ENCODE measurements around the gene ACCS.
A peak's percentile ranks its signal among the peaks of the same experiment; 100 is the strongest.

The ACCS gene, protein sequence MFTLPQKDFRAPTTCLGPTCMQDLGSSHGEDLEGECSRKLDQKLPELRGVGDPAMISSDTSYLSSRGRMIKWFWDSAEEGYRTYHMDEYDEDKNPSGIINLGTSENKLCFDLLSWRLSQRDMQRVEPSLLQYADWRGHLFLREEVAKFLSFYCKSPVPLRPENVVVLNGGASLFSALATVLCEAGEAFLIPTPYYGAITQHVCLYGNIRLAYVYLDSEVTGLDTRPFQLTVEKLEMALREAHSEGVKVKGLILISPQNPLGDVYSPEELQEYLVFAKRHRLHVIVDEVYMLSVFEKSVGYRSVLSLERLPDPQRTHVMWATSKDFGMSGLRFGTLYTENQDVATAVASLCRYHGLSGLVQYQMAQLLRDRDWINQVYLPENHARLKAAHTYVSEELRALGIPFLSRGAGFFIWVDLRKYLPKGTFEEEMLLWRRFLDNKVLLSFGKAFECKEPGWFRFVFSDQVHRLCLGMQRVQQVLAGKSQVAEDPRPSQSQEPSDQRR

DNA sequence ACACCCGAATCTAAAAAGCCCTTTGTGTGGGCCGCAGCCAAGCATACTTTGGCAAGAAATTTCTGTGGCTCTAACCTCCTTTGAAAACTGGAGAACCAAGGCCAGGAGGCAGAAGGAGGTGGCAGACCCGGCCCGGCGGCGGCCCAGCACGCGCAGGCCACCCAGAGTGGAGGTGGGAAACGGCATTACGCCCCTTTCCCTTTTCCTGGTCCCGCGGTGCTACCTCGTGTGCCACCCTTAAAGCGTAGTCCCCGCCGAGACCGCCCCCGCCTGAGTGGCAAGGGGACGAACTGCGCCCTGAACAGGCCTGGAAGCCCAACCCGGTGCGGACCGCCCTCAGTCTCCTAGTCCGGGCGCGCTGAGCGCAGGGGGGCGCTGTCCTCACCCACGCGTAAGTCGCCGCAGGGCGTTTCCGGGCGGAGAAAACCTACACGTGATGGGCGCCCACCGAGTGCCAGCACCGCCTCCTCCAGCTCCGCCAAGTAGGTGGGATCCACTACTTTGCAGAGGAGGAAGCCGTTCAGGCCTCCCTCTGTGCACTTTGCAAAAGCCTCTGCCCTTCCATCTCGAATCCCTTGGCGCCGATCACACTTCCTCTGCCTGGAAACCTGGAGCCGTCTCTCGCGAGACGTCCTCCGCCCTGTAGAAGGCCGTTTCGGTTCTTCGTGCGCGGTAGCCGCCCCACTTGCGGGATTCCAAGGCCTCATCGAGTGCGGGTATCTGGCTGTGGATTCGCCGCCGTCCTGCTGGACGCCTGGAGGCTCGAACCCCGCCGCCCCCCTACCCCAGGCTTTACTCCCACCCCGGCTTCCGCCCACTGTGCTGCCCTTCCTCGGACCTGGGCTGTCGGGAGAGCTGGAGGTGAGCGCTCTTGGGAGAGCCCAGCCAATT is at the start of gene ACCS:
ACCS (plus strand) TSS at position 430 of the 891 bp plus-strand sequence. CDS start 1,358 bp downstream, outside the sequence.
- H3K27me3 ChIP-seq (ENCODE audit: control insufficient read depth in 5 of 5, insufficient read depth in 4 of 5, low read length in 5 of 5), result no peaks in the 10 kb centered on the region
- H3K9ac ChIP-seq (ENCODE audit: low read length in 5 of 5), result peak within 1 kb of the TSS; percentile 35 to 93 (median 83)
- peaks cover 0 to 23% (median 15%) of the 10 kb centered on the region in 5 donors for H3K4me1 ChIP-seq (ENCODE audit: control insufficient read depth in 5 of 5, insufficient read depth in 5 of 5, low read length in 5 of 5)
- H3K4me3 ChIP-seq (ENCODE audit: low read depth in 1 of 5, low read length in 5 of 5), result peak within 1 kb of the TSS; percentile 86 to 94 (median 91)
- H3K27ac ChIP-seq (ENCODE audit: low read depth, low read length), result peak within 1 kb of the TSS; percentile 94
- H3K9me3 ChIP-seq (ENCODE audit: control insufficient read depth in 5 of 5, low read length in 5 of 5), result no peaks in the 10 kb centered on the region
- H3K36me3 ChIP-seq (ENCODE audit: control insufficient read depth in 5 of 5, insufficient read depth in 5 of 5, low read length in 5 of 5), result peaks cover 0 to 19% (median 13%) of the 10 kb centered on the region in 5 donors

DNA sequence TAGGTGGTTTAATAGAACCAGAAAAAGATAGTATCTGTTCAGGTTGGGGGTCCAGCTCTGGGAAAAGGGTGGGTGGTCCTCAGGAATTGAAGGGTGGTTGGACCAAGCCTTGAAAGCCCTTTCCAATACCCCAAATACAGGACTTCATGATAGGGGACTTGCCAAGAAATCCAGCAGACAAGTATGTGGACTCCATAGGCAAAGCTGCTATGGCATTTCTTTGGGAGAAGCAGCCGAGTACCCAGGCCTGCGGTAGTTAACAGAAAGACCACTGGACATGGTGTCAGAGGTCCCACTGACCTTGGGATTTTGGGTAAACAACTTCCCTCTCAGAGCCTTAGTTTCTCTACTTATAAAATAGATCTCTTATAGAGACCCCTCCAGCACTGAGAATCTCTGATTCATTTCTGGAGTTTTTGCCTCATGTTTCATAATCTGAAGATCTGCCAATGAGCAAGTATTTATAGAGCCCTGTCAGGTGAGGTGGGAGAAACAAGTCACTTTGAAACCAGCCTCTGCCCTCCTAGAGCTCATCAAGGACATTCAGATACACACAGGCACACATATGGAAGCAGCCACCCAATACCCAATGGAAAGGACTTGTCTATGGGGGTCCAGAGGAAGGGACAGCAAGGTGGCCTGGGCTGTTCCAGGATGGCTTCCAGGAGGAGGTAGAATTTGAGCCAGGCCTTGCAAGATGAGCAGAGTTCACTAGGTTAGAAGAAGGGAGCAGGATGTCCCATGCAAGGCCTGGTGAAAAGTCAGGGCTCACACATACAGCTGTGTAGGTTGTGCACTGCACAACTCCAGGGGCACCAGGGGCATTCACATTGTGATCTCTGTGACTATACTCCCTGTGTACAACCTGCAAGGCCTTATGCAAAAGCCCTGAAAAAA is 49.3 kb upstream of the ACCS start:
- Histone ChIP-seq H3K27ac (ENCODE audit: low read depth, low read length) (no peak overlapping the region), H3K27me3 (ENCODE audit: control insufficient read depth in 5 of 5, insufficient read depth in 4 of 5, low read length in 5 of 5) (no peaks in the 10 kb centered on the region), H3K4me1 (ENCODE audit: control insufficient read depth in 5 of 5, insufficient read depth in 5 of 5, low read length in 5 of 5) (peaks cover 0 to 38% (median 33%) of the 10 kb centered on the region in 5 donors), H3K4me3 (ENCODE audit: low read depth in 1 of 5, low read length in 5 of 5) (no peak overlapping the region), H3K9ac (ENCODE audit: low read length in 5 of 5) (no peak overlapping the region), H3K36me3 (ENCODE audit: control insufficient read depth in 5 of 5, insufficient read depth in 5 of 5, low read length in 5 of 5) (no peaks in the 10 kb centered on the region), H3K9me3 (ENCODE audit: control insufficient read depth in 5 of 5, low read length in 5 of 5) (peaks cover 0 to 2% (median 0%) of the 10 kb centered on the region in 5 donors)

DNA sequence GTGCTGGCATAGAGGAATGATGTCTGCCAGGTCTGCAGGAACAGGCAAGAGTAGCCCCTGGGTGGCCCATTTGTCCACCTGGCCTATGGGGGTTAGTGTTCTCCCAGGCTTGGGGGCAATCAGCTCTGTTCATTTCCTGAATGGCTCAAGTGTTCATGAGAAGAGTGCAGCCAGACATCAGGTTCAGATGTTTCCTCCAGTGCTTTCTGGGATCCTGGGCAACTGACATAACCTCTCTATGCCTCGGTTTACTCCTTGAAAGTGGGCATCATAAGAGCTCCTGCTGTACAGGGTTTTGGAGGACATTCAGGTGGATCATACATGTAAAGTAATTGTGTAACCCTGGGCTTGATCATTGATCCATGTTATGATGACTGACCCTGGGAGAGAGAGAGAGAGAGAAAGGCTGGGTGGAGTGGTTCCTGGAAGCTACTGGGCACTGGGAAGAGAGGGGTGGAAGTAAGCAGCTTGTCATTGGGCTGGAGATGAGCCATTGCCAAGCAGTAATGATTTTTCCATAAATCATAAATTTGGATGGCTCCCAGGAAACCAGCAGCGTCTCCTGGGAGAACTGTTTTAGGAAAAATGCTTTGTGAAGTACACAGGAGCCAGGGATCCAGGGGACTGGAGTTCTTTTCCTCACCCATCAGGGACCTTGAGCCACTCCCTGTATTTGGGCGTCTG is 48.5 kb upstream of the ACCS start:
- Histone ChIP-seq H3K4me3 (ENCODE audit: low read depth in 1 of 5, low read length in 5 of 5) (no peak overlapping the region), H3K9ac (ENCODE audit: low read length in 5 of 5) (no peak overlapping the region), H3K4me1 (ENCODE audit: control insufficient read depth in 5 of 5, insufficient read depth in 5 of 5, low read length in 5 of 5) (peaks cover 0 to 38% (median 33%) of the 10 kb centered on the region in 5 donors), H3K9me3 (ENCODE audit: control insufficient read depth in 5 of 5, low read length in 5 of 5) (peaks cover 0 to 6% (median 0%) of the 10 kb centered on the region in 5 donors), H3K36me3 (ENCODE audit: control insufficient read depth in 5 of 5, insufficient read depth in 5 of 5, low read length in 5 of 5) (no peaks in the 10 kb centered on the region), H3K27ac (ENCODE audit: low read depth, low read length) (no peak overlapping the region), H3K27me3 (ENCODE audit: control insufficient read depth in 5 of 5, insufficient read depth in 4 of 5, low read length in 5 of 5) (no peaks in the 10 kb centered on the region)

DNA sequence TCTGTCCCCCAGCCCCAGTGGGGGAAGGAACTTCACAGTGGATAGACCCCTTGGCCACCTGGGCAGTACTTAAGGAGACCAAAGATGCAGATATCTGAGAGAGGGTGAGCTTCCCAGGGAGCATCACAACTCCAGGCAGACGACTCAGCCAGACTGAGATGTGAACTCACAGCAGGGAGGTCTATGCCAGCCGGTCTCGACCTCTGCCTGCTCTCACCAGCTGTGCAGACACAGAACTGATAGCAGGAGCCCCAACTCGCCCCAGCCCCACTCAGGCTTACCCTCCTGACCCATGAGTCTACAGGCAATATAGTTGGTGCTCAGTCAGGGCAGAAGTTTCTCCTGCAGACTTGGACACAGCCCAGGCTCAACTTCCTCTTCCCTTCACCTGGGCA is 47.9 kb upstream of the ACCS start:
- no peaks in the 10 kb centered on the region for H3K27me3 ChIP-seq (ENCODE audit: control insufficient read depth in 5 of 5, insufficient read depth in 4 of 5, low read length in 5 of 5)
- no peaks in the 10 kb centered on the region for H3K36me3 ChIP-seq (ENCODE audit: control insufficient read depth in 5 of 5, insufficient read depth in 5 of 5, low read length in 5 of 5)
- no peak overlapping the region for H3K27ac ChIP-seq (ENCODE audit: low read depth, low read length)
- H3K9me3 ChIP-seq (ENCODE audit: control insufficient read depth in 5 of 5, low read length in 5 of 5), result peaks cover 0 to 7% (median 0%) of the 10 kb centered on the region in 5 donors
- no peak overlapping the region for H3K4me3 ChIP-seq (ENCODE audit: low read depth in 1 of 5, low read length in 5 of 5)
- H3K9ac ChIP-seq (ENCODE audit: low read length in 5 of 5), result no peak overlapping the region
- H3K4me1 ChIP-seq (ENCODE audit: control insufficient read depth in 5 of 5, insufficient read depth in 5 of 5, low read length in 5 of 5), result peaks cover 0 to 38% (median 33%) of the 10 kb centered on the region in 5 donors

DNA sequence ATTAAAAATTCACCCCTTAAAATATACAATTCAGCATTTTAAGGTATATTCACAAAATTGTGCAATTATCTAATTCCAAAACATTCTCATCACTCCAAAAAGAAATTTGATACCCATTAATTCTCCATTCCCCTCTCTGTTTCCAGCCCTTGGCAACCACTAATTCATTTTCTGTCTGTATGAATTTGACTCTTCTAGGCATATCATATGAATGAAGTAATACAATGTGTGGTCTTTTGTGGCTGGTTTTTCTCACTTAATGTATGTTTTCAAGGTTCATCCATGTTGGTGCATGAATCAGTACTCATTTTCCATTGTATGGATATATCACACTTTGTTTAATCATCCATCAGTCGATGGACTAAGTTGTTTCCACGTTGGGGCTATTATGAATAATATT is 47.2 kb upstream of the ACCS start:
- Histone ChIP-seq H3K27me3 (ENCODE audit: control insufficient read depth in 5 of 5, insufficient read depth in 4 of 5, low read length in 5 of 5) (no peaks in the 10 kb centered on the region), H3K9me3 (ENCODE audit: control insufficient read depth in 5 of 5, low read length in 5 of 5) (peaks cover 0 to 7% (median 0%) of the 10 kb centered on the region in 5 donors), H3K4me1 (ENCODE audit: control insufficient read depth in 5 of 5, insufficient read depth in 5 of 5, low read length in 5 of 5) (peaks cover 0 to 38% (median 33%) of the 10 kb centered on the region in 5 donors), H3K9ac (ENCODE audit: low read length in 5 of 5) (no peak overlapping the region), H3K36me3 (ENCODE audit: control insufficient read depth in 5 of 5, insufficient read depth in 5 of 5, low read length in 5 of 5) (no peaks in the 10 kb centered on the region), H3K4me3 (ENCODE audit: low read depth in 1 of 5, low read length in 5 of 5) (no peak overlapping the region), H3K27ac (ENCODE audit: low read depth, low read length) (no peak overlapping the region)

DNA sequence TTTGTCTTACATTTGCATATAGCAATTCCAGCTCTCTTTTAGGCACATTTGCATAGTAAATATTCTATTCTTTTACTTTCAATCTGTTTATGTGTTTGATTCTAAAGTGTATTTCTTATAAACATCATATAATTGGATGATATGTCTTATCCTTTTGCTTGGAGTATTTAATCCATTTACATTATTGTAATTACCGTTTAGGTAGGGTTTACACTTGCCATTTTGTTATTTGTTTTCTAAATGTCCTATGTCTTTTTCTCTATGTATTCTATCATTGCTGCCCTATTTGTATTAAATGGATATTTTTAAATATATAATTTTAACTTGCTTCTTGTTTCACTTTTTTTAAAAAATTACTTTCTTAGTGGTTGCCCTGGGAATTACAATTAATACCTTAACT is 41.1 kb upstream of the ACCS start:
- H3K36me3 ChIP-seq (ENCODE audit: control insufficient read depth in 5 of 5, insufficient read depth in 5 of 5, low read length in 5 of 5), result no peaks in the 10 kb centered on the region
- no peak overlapping the region for H3K27ac ChIP-seq (ENCODE audit: low read depth, low read length)
- H3K9ac ChIP-seq (ENCODE audit: low read length in 5 of 5), result no peak overlapping the region
- no peaks in the 10 kb centered on the region for H3K4me1 ChIP-seq (ENCODE audit: control insufficient read depth in 5 of 5, insufficient read depth in 5 of 5, low read length in 5 of 5)
- H3K27me3 ChIP-seq (ENCODE audit: control insufficient read depth in 5 of 5, insufficient read depth in 4 of 5, low read length in 5 of 5), result no peaks in the 10 kb centered on the region
- peaks cover 0 to 7% (median 5%) of the 10 kb centered on the region in 5 donors for H3K9me3 ChIP-seq (ENCODE audit: control insufficient read depth in 5 of 5, low read length in 5 of 5)
- H3K4me3 ChIP-seq (ENCODE audit: low read depth in 1 of 5, low read length in 5 of 5), result no peak overlapping the region

DNA sequence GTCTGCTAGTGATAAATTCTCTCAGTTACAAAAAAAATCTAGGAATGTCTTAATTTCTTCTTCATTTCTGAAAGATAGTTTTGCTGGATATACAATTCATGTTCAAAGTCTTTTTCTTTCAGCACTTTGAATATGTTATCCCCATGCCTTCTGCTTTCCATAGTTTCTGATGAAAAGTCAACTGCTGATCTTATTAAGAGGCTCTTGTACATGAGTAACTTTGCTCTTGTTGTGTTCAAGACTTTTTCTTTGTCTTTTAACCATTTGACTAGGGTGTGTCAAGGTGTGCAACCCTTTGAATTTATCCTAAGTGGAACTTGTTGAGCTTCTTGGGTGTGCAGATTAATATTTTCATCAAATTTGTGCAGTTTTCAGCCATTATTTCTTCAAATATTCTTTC is 40.3 kb upstream of the ACCS start:
- Histone ChIP-seq H3K9me3 (ENCODE audit: control insufficient read depth in 5 of 5, low read length in 5 of 5) (peaks cover 0 to 7% (median 5%) of the 10 kb centered on the region in 5 donors), H3K4me1 (ENCODE audit: control insufficient read depth in 5 of 5, insufficient read depth in 5 of 5, low read length in 5 of 5) (peaks cover 0 to 1% (median under 1%) of the 10 kb centered on the region in 5 donors), H3K36me3 (ENCODE audit: control insufficient read depth in 5 of 5, insufficient read depth in 5 of 5, low read length in 5 of 5) (no peaks in the 10 kb centered on the region), H3K4me3 (ENCODE audit: low read depth in 1 of 5, low read length in 5 of 5) (no peak overlapping the region), H3K9ac (ENCODE audit: low read length in 5 of 5) (no peak overlapping the region), H3K27me3 (ENCODE audit: control insufficient read depth in 5 of 5, insufficient read depth in 4 of 5, low read length in 5 of 5) (peaks cover 0 to 1% (median 0%) of the 10 kb centered on the region in 5 donors), H3K27ac (ENCODE audit: low read depth, low read length) (no peak overlapping the region)

DNA sequence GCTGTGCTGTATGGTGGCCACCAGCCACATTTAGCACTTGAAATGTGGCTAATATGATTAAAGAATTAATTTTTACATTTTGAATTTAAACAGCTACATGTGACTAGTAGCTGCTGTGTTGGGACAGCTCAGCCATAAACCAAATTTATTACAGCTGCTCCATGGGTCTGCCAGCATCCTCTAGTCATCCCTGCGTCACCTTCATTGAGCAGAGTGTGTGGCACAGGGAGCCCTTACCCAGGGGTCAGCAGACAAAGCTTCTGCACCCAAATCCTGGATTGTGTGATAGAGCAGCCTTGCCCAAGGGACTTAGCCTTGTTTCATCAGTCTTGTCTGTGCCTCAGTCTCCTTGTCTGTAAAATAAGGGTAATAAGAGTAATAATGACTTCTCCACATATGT is 37.7 kb upstream of the ACCS start:
- H3K27me3 ChIP-seq (ENCODE audit: control insufficient read depth in 5 of 5, insufficient read depth in 4 of 5, low read length in 5 of 5), result peaks cover 0 to 21% (median 6%) of the 10 kb centered on the region in 5 donors
- peaks cover 0 to 5% (median 0%) of the 10 kb centered on the region in 5 donors for H3K9me3 ChIP-seq (ENCODE audit: control insufficient read depth in 5 of 5, low read length in 5 of 5)
- peaks cover 3 to 25% (median 20%) of the 10 kb centered on the region in 5 donors for H3K4me1 ChIP-seq (ENCODE audit: control insufficient read depth in 5 of 5, insufficient read depth in 5 of 5, low read length in 5 of 5)
- no peak overlapping the region for H3K27ac ChIP-seq (ENCODE audit: low read depth, low read length)
- H3K9ac ChIP-seq (ENCODE audit: low read length in 5 of 5), result no peak overlapping the region
- no peak overlapping the region for H3K4me3 ChIP-seq (ENCODE audit: low read depth in 1 of 5, low read length in 5 of 5)
- H3K36me3 ChIP-seq (ENCODE audit: control insufficient read depth in 5 of 5, insufficient read depth in 5 of 5, low read length in 5 of 5), result no peaks in the 10 kb centered on the region

Data from subcutaneous abdominal adipose tissue (tissue), 5 donors.